ENCODE data around the gene SNAP47.

SNAP47 gene

GRCh38 chr1:227766653-227767277 lies 31.5 kb downstream of the SNAP47 start:
- peaks cover 15 to 33% of the 10 kb centered on the region in 2 experiments for H3K4me1 ChIP-seq (ENCODE audit: control insufficient read depth in 1 of 2, insufficient read depth in 2 of 2, low read length in 2 of 2)
- H3K79me1 ChIP-seq (ENCODE audit: low read length): peaks cover 7% of the 10 kb centered on the region
- no peak overlapping the region for H3K4ac ChIP-seq (ENCODE audit: low read depth, low read length)
- H4K12ac ChIP-seq (ENCODE audit: low read depth, low read length): no peak overlapping the region
- H3K79me2 ChIP-seq (ENCODE audit: control insufficient read depth, insufficient read depth, low read length, poor library complexity): peaks cover 2% of the 10 kb centered on the region
- H3K9me3 ChIP-seq (ENCODE audit: insufficient read depth, low read depth, low read length): peaks cover 3% of the 10 kb centered on the region
- H4K8ac ChIP-seq (ENCODE audit: low read depth, low read length): no peak overlapping the region
- H3K9ac ChIP-seq (ENCODE audit: low read length): no peak overlapping the region
- no peak overlapping the region for H3K4me3 ChIP-seq (ENCODE audit: low read depth, low read length)
- WGBS (ENCODE audit: extremely low coverage, insufficient coverage, insufficient read length): no CpG with 5 or more reads among the region's 19 CpGs
- H3K36me3 ChIP-seq (ENCODE audit: control insufficient read depth in 1 of 2, insufficient read depth in 2 of 2, low read length in 2 of 2): peaks cover 40 to 53% of the 10 kb centered on the region in 2 experiments
- H2BK5ac ChIP-seq (ENCODE audit: low read depth, low read length, poor library complexity): no peak overlapping the region
- H2BK120ac ChIP-seq (ENCODE audit: insufficient read depth, low read length, poor library complexity): no peak overlapping the region
- no peak overlapping the region for H2AFZ ChIP-seq (ENCODE audit: insufficient read depth, low read length, poor library complexity)
- H2AK5ac ChIP-seq (ENCODE audit: low read length): no peak overlapping the region
- no peak overlapping the region for H3K4me2 ChIP-seq (ENCODE audit: low read length)
- no peak overlapping the region for H4K91ac ChIP-seq (ENCODE audit: low read depth, low read length)
- H3K23ac ChIP-seq (ENCODE audit: low read length): no peak overlapping the region
- no peak overlapping the region for H2BK12ac ChIP-seq (ENCODE audit: low read length)
- H3K18ac ChIP-seq (ENCODE audit: low read length): no peak overlapping the region
- H3K27me3 ChIP-seq (ENCODE audit: insufficient read depth, low read length): no peaks in the 10 kb centered on the region
- H3K27ac ChIP-seq (ENCODE audit: low read depth, low read length): no peak overlapping the region
- DNase-seq: no peak
- no peak overlapping the region for H3K14ac ChIP-seq (ENCODE audit: low read length)

- peaks cover 15 to 32% of the 10 kb centered on the region in 2 experiments for H3K4me1 ChIP-seq (ENCODE audit: control insufficient read depth in 1 of 2, insufficient read depth in 2 of 2, low read length in 2 of 2)
- no CpG with 5 or more reads among the region's 6 CpGs for WGBS (ENCODE audit: extremely low coverage, insufficient coverage, insufficient read length)
- H3K18ac ChIP-seq (ENCODE audit: low read length): no peak overlapping the region
- no peak overlapping the region for H2BK12ac ChIP-seq (ENCODE audit: low read length)
- no peak overlapping the region for H4K8ac ChIP-seq (ENCODE audit: low read depth, low read length)
- no peak overlapping the region for H3K4me2 ChIP-seq (ENCODE audit: low read length)
- no peak overlapping the region for H2BK5ac ChIP-seq (ENCODE audit: low read depth, low read length, poor library complexity)
- H2AK5ac ChIP-seq (ENCODE audit: low read length): no peak overlapping the region
- no peak overlapping the region for H3K14ac ChIP-seq (ENCODE audit: low read length)
- H3K23ac ChIP-seq (ENCODE audit: low read length): no peak overlapping the region
- H3K27me3 ChIP-seq (ENCODE audit: insufficient read depth, low read length): no peaks in the 10 kb centered on the region
- H3K9me3 ChIP-seq (ENCODE audit: insufficient read depth, low read depth, low read length): peaks cover 3% of the 10 kb centered on the region
- no peak overlapping the region for H4K91ac ChIP-seq (ENCODE audit: low read depth, low read length)
- no peak overlapping the region for H3K27ac ChIP-seq (ENCODE audit: low read depth, low read length)
- no peak overlapping the region for H2BK120ac ChIP-seq (ENCODE audit: insufficient read depth, low read length, poor library complexity)
- no peak overlapping the region for H2AFZ ChIP-seq (ENCODE audit: insufficient read depth, low read length, poor library complexity)
- peaks cover 40 to 52% of the 10 kb centered on the region in 2 experiments for H3K36me3 ChIP-seq (ENCODE audit: control insufficient read depth in 1 of 2, insufficient read depth in 2 of 2, low read length in 2 of 2)
- H3K79me1 ChIP-seq (ENCODE audit: low read length): peaks cover 7% of the 10 kb centered on the region
- H3K4me3 ChIP-seq (ENCODE audit: low read depth, low read length): no peak overlapping the region
- no peak overlapping the region for H3K4ac ChIP-seq (ENCODE audit: low read depth, low read length)
- DNase-seq: no peak
- no peak overlapping the region for H4K12ac ChIP-seq (ENCODE audit: low read depth, low read length)
- H3K79me2 ChIP-seq (ENCODE audit: control insufficient read depth, insufficient read depth, low read length, poor library complexity): peaks cover 2% of the 10 kb centered on the region
- no peak overlapping the region for H3K9ac ChIP-seq (ENCODE audit: low read length)
Observed at GRCh38 chr1:227767401-227768124, 32.3 kb downstream of the SNAP47 start.

- Histone ChIP-seq H3K4me1 (ENCODE audit: control insufficient read depth in 1 of 2, insufficient read depth in 2 of 2, low read length in 2 of 2) (peaks cover 13 to 30% of the 10 kb centered on the region in 2 experiments), H3K4me2 (ENCODE audit: low read length) (no peak overlapping the region), H4K91ac (ENCODE audit: low read depth, low read length) (no peak overlapping the region), H3K23ac (ENCODE audit: low read length) (no peak overlapping the region), H4K12ac (ENCODE audit: low read depth, low read length) (no peak overlapping the region), H3K79me2 (ENCODE audit: control insufficient read depth, insufficient read depth, low read length, poor library complexity) (peaks cover 2% of the 10 kb centered on the region), H3K4ac (ENCODE audit: low read depth, low read length) (no peak overlapping the region), H3K79me1 (ENCODE audit: low read length) (peaks cover 6% of the 10 kb centered on the region), H2BK120ac (ENCODE audit: insufficient read depth, low read length, poor library complexity) (no peak overlapping the region), H3K4me3 (ENCODE audit: low read depth, low read length) (no peak overlapping the region), H2BK12ac (ENCODE audit: low read length) (no peak overlapping the region), H3K18ac (ENCODE audit: low read length) (no peak overlapping the region), H3K36me3 (ENCODE audit: control insufficient read depth in 1 of 2, insufficient read depth in 2 of 2, low read length in 2 of 2) (peaks cover 40 to 52% of the 10 kb centered on the region in 2 experiments), H3K27ac (ENCODE audit: low read depth, low read length) (no peak overlapping the region), H3K27me3 (ENCODE audit: insufficient read depth, low read length) (no peaks in the 10 kb centered on the region), H2BK5ac (ENCODE audit: low read depth, low read length, poor library complexity) (no peak overlapping the region), H3K9me3 (ENCODE audit: insufficient read depth, low read depth, low read length) (peaks cover 3% of the 10 kb centered on the region), H3K9ac (ENCODE audit: low read length) (no peak overlapping the region), H3K14ac (ENCODE audit: low read length) (no peak overlapping the region), H2AK5ac (ENCODE audit: low read length) (no peak overlapping the region), H2AFZ (ENCODE audit: insufficient read depth, low read length, poor library complexity) (no peak overlapping the region), H4K8ac (ENCODE audit: low read depth, low read length) (no peak overlapping the region)
- WGBS (ENCODE audit: extremely low coverage, insufficient coverage, insufficient read length): no CpG with 5 or more reads among the region's 7 CpGs
- no peak for DNase-seq
Observed at GRCh38 chr1:227768125-227768439, 32.8 kb downstream of the SNAP47 start.

GRCh38 chr1:227768640-227769039 lies 33.4 kb downstream of the SNAP47 start:
- no peak overlapping the region for H4K91ac ChIP-seq (ENCODE audit: low read depth, low read length)
- no CpG with 5 or more reads among the region's 6 CpGs for WGBS (ENCODE audit: extremely low coverage, insufficient coverage, insufficient read length)
- H2AK5ac ChIP-seq (ENCODE audit: low read length): no peak overlapping the region
- H3K4ac ChIP-seq (ENCODE audit: low read depth, low read length): no peak overlapping the region
- no peak overlapping the region for H3K23ac ChIP-seq (ENCODE audit: low read length)
- H4K12ac ChIP-seq (ENCODE audit: low read depth, low read length): no peak overlapping the region
- H3K27ac ChIP-seq (ENCODE audit: low read depth, low read length): no peak overlapping the region
- no peak overlapping the region for H3K9ac ChIP-seq (ENCODE audit: low read length)
- H2AFZ ChIP-seq (ENCODE audit: insufficient read depth, low read length, poor library complexity): no peak overlapping the region
- H2BK5ac ChIP-seq (ENCODE audit: low read depth, low read length, poor library complexity): no peak overlapping the region
- H3K4me2 ChIP-seq (ENCODE audit: low read length): no peak overlapping the region
- no peak overlapping the region for H2BK120ac ChIP-seq (ENCODE audit: insufficient read depth, low read length, poor library complexity)
- H3K9me3 ChIP-seq (ENCODE audit: insufficient read depth, low read depth, low read length): peaks cover 3% of the 10 kb centered on the region
- no peak overlapping the region for H3K14ac ChIP-seq (ENCODE audit: low read length)
- H2BK12ac ChIP-seq (ENCODE audit: low read length): no peak overlapping the region
- H3K79me1 ChIP-seq (ENCODE audit: low read length): peaks cover under 1% of the 10 kb centered on the region
- H3K36me3 ChIP-seq (ENCODE audit: control insufficient read depth in 1 of 2, insufficient read depth in 2 of 2, low read length in 2 of 2): peaks cover 40 to 54% of the 10 kb centered on the region in 2 experiments
- H3K18ac ChIP-seq (ENCODE audit: low read length): no peak overlapping the region
- H3K4me3 ChIP-seq (ENCODE audit: low read depth, low read length): no peak overlapping the region
- H4K8ac ChIP-seq (ENCODE audit: low read depth, low read length): no peak overlapping the region
- no peaks in the 10 kb centered on the region for H3K79me2 ChIP-seq (ENCODE audit: control insufficient read depth, insufficient read depth, low read length, poor library complexity)
- no peaks in the 10 kb centered on the region for H3K27me3 ChIP-seq (ENCODE audit: insufficient read depth, low read length)
- DNase-seq: no peak
- H3K4me1 ChIP-seq (ENCODE audit: control insufficient read depth in 1 of 2, insufficient read depth in 2 of 2, low read length in 2 of 2): peaks cover 7 to 24% of the 10 kb centered on the region in 2 experiments
